HG02571 (cell line): ENCODE measurements around the gene SHTN1.

Experiments
- ATAC-seq: cut with Tn5 transposase; IDR thresholded peaks from one replicate; pipeline ENCODE4 v1.9.1; 2021; ENCODE audit warnings: mild to moderate bottlenecking, moderate library complexity; ENCODE audit not compliant: unreplicated experiment

Gene SHTN1

GRCh38 chr10:116836902-116837523 is 168.0 kb downstream of the SHTN1 start:
- ATAC-seq: no peak

GRCh38 chr10:116836083-116836482 is 168.9 kb downstream of the SHTN1 start:
- ATAC-seq: no peak

- no peak for ATAC-seq
These were observed 169.3 kb downstream of the SHTN1 start for GRCh38 chr10:116835658-116836057.

GRCh38 chr10:116833986-116834985 is 170.7 kb downstream of the SHTN1 start:
- no peak for ATAC-seq

GRCh38 chr10:116831790-116832189 is 173.2 kb downstream of the SHTN1 start:
- ATAC-seq: no peak
